ENCODE measurements around the gene PRKAR2B.
"Not testable (repeated sequence)": the region's sequence is repeated elsewhere in the genome, so short reads cannot be mapped to it uniquely, and the experiment has no call there.

PRKAR2B gene

GRCh38 chr7:107026166-107026565, 18.3 kb upstream of the PRKAR2B start:
- DNase-seq (ENCODE audit: low read depth in 2 of 3, low spot score in 2 of 3): no peak

GRCh38 chr7:107027208-107027607, 17.3 kb upstream of the PRKAR2B start:
- no peak for DNase-seq (ENCODE audit: low read depth in 2 of 3, low spot score in 2 of 3)

- no peak for DNase-seq (ENCODE audit: low read depth in 2 of 3, low spot score in 2 of 3)
Measured at GRCh38 chr7:107029061-107029763, 15.3 kb upstream of the PRKAR2B start.

DNA sequence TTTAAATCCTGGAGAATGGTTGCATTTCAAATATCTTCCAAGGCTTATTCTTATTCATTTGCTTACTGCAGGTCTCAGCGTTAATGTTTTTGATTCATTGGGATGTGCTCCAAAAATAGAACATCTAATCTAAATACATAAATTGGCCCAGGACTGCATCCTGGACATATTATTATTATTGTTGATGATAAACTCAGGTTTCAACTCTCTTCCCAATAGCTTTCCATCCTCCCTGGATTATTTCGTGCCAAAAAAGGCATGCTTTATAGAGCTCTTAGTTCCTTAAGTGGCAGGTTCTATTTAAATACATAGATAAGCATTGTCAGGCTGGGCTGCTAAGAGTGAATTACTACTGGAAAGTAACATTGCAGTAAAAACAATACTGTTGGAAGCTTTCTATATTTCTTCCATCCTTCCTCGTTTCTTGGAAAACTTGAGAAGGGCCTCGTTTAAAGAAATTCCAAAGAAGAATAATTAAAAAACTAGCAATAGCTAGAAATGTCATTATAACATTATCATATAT, 14.7 kb upstream of the PRKAR2B start:
- no peak for DNase-seq (ENCODE audit: low read depth in 2 of 3, low spot score in 2 of 3)

DNA sequence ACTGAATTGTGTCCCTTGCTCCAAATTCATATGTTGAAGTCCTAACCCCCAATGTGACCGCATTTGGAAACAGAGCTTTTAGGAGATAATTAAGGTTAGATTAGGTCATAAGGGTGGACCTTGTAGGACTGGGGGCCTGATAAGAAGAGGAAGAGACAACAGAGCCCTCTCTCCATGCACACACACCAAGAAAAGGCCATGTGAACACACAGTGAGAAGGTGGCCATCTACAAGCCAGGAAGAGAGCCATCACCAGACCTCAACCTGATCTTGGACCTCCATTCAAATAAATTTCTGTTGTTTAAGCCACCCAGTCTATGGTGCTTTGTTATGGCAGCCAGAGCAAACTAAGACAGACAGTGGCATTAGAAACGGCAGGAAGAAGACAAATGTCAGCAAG, 12.5 kb upstream of the PRKAR2B start:
- no peak for DNase-seq (ENCODE audit: low read depth in 2 of 3, low spot score in 2 of 3)

GRCh38 chr7:107032720-107033438, 11.6 kb upstream of the PRKAR2B start:
- no peak for DNase-seq (ENCODE audit: low read depth in 2 of 3, low spot score in 2 of 3)

DNA sequence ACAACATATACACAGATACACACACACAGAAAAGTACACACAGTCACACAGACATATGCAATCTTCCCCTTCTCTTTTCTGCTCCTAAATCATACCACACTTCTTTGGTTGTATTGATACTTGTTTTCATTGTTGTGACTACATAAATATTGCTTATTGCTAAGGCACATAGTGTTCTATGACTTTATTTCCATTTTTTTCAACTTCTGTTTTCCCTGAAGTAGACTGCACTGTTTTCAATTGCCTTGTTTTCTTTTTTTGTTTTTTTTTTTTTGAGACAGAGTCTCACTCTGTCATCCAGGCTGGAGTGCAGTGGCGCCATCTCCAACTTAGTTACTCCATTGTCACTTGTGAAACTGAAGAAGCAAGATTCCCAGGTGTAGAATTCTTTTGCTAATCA, 10.0 kb upstream of the PRKAR2B start:
- no peak for DNase-seq (ENCODE audit: low read depth in 2 of 3, low spot score in 2 of 3)

- no peak for DNase-seq (ENCODE audit: low read depth in 2 of 3, low spot score in 2 of 3)
Measured at GRCh38 chr7:107035446-107035845, 9.1 kb upstream of the PRKAR2B start.

GRCh38 chr7:107036535-107036934, 8.0 kb upstream of the PRKAR2B start:
- no peak for DNase-seq (ENCODE audit: low read depth in 2 of 3, low spot score in 2 of 3)

DNA sequence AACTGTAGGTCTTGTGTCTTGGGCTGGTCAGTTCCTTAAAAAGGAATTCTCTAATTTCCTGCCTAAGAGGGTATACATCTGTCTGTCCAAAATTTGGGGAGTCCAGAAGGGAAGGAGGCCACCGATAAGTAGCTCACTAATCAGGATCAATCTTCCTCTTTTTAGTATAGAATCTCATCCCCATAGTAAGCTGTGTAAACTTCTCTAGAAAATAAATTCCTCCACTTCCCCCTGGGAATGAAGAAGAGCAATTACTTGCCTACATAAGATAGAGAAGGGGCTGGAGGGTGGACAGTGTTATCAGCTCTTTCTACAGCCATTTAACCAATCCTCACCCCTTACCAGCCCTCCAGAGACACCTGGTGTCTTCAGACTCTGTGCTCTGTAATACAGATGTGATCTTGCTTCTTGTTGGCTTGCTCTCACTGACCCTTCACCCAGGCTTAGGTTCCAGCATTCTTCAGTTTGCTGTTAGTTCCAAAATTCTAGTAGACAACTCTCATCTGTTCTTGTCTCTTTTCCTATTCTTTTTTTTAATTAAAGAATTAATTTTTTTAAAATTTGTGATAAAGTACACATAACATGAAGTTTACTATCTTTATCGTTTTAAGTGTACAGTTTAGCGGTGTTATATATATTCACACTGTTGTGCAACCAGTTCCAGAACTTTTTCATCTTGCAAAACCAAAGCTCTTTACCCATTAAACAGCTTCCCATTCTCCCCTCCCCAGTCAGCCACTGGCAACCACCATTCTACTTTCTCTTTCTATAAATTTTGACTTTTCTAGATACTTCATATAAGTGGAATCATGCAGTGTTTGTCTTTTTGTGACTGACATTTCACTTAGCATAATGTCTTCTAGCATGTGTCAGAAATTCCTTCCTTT, 6.5 kb upstream of the PRKAR2B start:
- no peak for DNase-seq (ENCODE audit: low read depth in 2 of 3, low spot score in 2 of 3)

DNA sequence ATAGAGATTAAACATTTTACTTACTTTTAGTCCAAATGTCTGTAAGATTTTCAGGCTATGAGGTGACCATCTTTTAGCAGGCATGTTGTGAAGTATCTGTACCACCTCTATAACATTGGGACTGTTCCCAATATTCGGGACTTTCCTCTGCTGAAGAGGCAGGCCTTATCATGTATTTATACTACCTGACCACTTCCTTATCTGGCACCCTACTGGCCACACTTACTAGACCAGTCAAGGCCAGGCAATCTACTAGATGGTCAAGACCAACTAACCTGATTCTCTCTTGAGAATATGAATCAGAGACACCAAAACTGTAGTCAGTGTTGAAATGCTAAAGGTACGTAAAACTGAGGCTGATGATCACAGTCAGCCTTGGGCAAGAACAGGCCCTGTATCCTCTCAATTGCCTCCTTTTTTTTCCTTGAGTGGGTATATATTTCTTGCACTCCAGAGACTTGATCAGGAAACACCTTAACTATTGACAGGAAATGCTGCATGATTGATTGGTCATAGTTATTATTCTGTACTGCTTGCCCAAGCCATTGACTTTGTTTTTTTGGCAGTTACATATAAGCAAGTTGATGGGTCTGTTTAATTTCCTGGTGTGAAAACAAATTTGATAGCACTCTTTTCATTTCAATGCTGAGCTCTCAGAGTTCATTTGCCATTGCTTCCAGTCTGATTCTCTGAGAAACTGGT, 5.2 kb upstream of the PRKAR2B start:
- no peak for DNase-seq (ENCODE audit: low read depth in 2 of 3, low spot score in 2 of 3)

GRCh38 chr7:107041097-107041496, 3.4 kb upstream of the PRKAR2B start:
- DNase-seq (ENCODE audit: low read depth in 2 of 3, low spot score in 2 of 3): no peak

DNA sequence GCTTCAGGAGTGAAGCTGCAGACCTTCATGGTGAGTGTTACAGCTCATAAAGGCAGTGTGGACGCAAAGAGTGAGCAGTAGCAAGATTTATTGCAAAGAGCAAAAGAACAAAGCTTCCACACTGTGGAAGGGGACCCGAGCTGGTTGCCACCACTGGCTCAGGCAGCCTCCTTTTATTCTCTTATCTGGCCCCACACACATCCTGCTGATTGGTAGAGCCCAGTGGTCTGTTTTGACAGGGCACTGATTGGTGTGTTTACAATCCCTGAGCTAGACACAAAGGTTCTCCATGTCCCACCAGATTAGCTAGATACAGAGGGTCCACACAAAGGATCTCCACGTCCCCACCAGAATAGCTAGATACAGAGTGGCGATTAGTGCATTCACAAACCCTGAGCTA, 2.7 kb upstream of the PRKAR2B start:
- DNase-seq (ENCODE audit: low read depth in 2 of 3, low spot score in 2 of 3): not testable (repeated sequence)

GRCh38 chr7:107042326-107042910, 2.1 kb upstream of the PRKAR2B start:
- DNase-seq (ENCODE audit: low read depth in 2 of 3, low spot score in 2 of 3): not testable (repeated sequence)

DNA sequence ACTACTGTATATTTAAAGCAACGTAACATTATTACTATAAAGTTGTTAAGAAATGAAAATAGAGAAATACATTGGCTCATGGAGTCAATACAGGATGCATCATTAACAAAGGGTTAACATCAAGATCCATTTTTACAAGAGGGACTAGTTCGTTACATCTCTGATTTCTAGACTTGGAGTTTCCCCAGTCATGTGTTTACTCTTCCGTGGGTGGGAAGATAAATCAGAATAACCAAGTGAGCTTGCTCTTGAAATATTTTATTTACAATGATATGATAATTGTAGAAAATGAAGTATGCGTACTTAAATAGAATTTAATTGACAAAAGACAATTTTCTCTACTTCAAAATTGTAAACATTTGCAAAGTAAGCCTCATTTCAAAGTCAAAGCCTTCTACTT, 1.0 kb upstream of the PRKAR2B start:
- no peak for DNase-seq (ENCODE audit: low read depth in 2 of 3, low spot score in 2 of 3)

GRCh38 chr7:107043921-107044346, 571 bp upstream of the PRKAR2B start:
- no peak for DNase-seq (ENCODE audit: low read depth in 2 of 3, low spot score in 2 of 3)

- no peak for DNase-seq (ENCODE audit: low read depth in 2 of 3, low spot score in 2 of 3)
Measured at GRCh38 chr7:107045195-107045960, 873 bp downstream of the PRKAR2B start.

DNA sequence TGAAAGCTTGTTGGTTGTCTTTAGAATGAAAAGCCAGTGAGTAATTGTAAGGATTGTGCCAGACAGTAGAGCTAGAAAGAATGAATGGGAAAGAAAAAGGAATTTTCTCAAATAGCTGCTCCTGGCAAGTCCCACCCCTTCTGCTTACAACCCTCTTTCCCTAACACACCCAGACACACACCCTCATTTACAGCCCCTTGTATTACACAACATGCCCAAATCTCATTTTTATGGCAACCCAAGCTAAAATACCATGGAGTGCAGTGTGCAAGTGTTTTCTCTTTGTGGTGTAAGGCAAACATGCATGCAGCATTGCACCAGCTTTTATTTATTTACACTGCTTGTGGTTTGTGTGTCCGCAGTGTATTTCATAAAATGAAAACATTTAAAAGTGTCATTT, 1.5 kb downstream of the PRKAR2B start:
- DNase-seq (ENCODE audit: low read depth in 2 of 3, low spot score in 2 of 3): no peak

GRCh38 chr7:107046491-107047259, 2.2 kb downstream of the PRKAR2B start:
- no peak for DNase-seq (ENCODE audit: low read depth in 2 of 3, low spot score in 2 of 3)
